Ishikawa (cell line): ENCODE measurements around the gene TRPV3.

Experiments used
- CREB1 ChIP-seq: IDR thresholded peaks from 2 replicates; pipeline ENCODE4 v1.6.1; 2012; ENCODE audit warnings: low read depth
- EP300 ChIP-seq: IDR thresholded peaks from 2 replicates; pipeline ENCODE4 v1.6.1; 2012; ENCODE audit warnings: borderline replicate concordance
- RAD21 ChIP-seq: IDR thresholded peaks from 2 replicates; pipeline ENCODE4 v1.6.1; 2012; ENCODE audit warnings: low read depth
- TEAD4 ChIP-seq: IDR thresholded peaks from 2 replicates; pipeline ENCODE4 v1.6.1; 2012
- YY1 ChIP-seq: IDR thresholded peaks from 2 replicates; pipeline ENCODE4 v1.6.1; 2012; ENCODE audit warnings: low read depth

DNA sequence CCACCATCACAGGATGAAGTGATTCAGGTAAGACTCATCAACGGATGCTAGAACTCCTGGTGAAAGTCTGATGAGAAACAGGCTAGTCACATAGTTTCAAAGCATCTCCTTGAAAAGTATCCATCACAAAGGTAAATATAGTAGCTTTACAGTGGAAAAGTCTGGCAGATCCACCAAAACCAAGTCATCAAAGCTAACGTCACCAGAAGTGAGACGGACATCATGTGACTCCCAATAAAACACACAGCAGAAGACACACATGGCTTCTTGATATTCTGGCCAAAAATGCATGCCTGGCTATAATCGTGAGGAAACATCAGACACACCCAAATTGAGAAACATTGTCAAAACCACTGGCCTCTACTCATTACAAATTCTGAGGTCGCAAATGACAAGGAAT is 17.9 kb upstream of the TRPV3 start:
- TF ChIP-seq TEAD4: no peak
- TF ChIP-seq RAD21: no peak
- no peak for TF ChIP-seq YY1
- no peak for TF ChIP-seq EP300
- TF ChIP-seq CREB1: no peak
